Gastroesophageal sphincter (tissue), 4 donors: ENCODE results near the gene KRTAP4-2. TPM values are rescaled to one million over a fixed set of nuclear protein-coding genes. Genes with fewer than 3 reads are reported as not detected.
"Not testable (repeated sequence)": the region's sequence is repeated elsewhere in the genome, so short reads cannot be mapped to it uniquely, and the experiment has no call there.

ENCODE experiments used
- ATAC-seq: fragments of 150-250 bp; one replicate; pipeline ENCODE4 v1.9.1; 2016; ENCODE audit warnings: mild to moderate bottlenecking, moderate library complexity
- H3K27ac ChIP-seq, 4 donors: fragments of 200-600 bp; sonication (generic) in 3 of 4; 1 replicate in 3 of 4; 2 replicates in 1 of 4; pipeline ENCODE4 v1.5.1; 2016 to 2019
- H3K27me3 ChIP-seq: fragments of 200-600 bp; sonication (generic); one replicate; pipeline ENCODE4 v1.5.1; 2019
- H3K36me3 ChIP-seq, 2 donors: fragments of 200-600 bp; sonication (generic); one replicate each; pipeline ENCODE4 v1.5.1; 2019; ENCODE audit warnings: control low read depth in 1 of 2
- H3K4me1 ChIP-seq, 3 donors: fragments of 200-600 bp; sonication (generic); 1 replicate in 2 of 3; 2 replicates in 1 of 3; pipeline ENCODE4 v1.5.1; 2016 to 2019; ENCODE audit warnings: control low read depth in 2 of 3
- H3K4me3 ChIP-seq, 2 donors: fragments of 200-600 bp; sonication (generic); one replicate each; pipeline ENCODE4 v1.5.1; 2019; ENCODE audit warnings: mild to moderate bottlenecking in 1 of 2, moderate library complexity in 1 of 2
- H3K9me3 ChIP-seq, 3 donors: fragments of 200-600 bp; sonication (generic); one replicate each; pipeline ENCODE4 v1.5.1; 2017 to 2019; ENCODE audit warnings: control low read depth in 2 of 3
- EP300 ChIP-seq: sonication (generic); formaldehyde crosslinking; IDR thresholded peaks from one replicate; pipeline ENCODE4 v1.6.1; 2017; ENCODE audit warnings: antibody characterized with exemption, mild to moderate bottlenecking
- POLR2A ChIP-seq, 2 donors: fragments of 450-650 bp; IDR thresholded peaks; one replicate each; pipeline ENCODE4 v1.6.1; 2017; ENCODE audit warnings: antibody characterized with exemption in 2 of 2, mild to moderate bottlenecking in 2 of 2, moderate library complexity in 1 of 2
- POLR2AphosphoS5 ChIP-seq: sonication (generic); formaldehyde crosslinking; IDR thresholded peaks from one replicate; pipeline ENCODE4 v1.6.1; 2017; ENCODE audit warnings: antibody characterized with exemption
- WGBS, 2 donors: methylation state at CpG; one replicate each; pipeline ENCODE4 v1.1.5; 2018; ENCODE audit warnings: low coverage in 1 of 2; 5-methylcytosine and 5-hydroxymethylcytosine counted together
- total RNA-seq, 4 donors: library from RNA; depleted of rRNA; stranded (reverse); fragments of >200 nt; gene quantifications; one replicate each; pipeline ENCODE4 v1.1.0, GENCODE V29; 2016
- TF ChIP-seq, protein P1 (sequence below), 4 experiments: fragments of 200-600 bp in 2 of 4; fragments of 450-650 bp in 2 of 4; sonication (generic) in 1 of 4; IDR thresholded peaks; one replicate each; pipeline ENCODE4 v1.5.1; 2017 to 2019; ENCODE audit warnings: antibody characterized with exemption in 4 of 4, mild to moderate bottlenecking in 2 of 4, moderate library complexity in 2 of 4

Gene KRTAP4-2
- total RNA-seq, 4 donors from 2014 or later = not detected

DNA sequence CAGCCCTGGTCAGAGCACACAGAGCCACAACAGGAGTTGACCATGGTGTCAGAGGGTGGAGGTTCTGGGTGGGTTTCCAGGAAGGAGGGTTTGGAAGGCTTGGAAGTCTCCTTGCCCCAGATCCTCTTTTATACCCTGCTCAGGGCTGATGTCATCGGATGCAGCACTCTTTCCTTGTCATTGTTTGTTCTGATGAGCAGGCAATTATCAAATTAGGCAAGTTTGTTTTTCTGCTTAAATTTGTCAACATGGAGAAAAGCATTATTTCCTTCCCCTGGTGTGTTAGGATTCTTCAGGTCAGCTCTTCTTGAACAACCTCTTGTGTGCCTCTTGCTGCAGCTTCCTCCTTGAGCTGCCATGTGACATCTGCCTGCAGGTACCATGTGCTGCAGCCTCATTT, 17.4 kb downstream of the KRTAP4-2 start, which contains the start of gene KRTAP4-4:
Gene KRTAP4-4 (minus strand): TSS at position 101 of the 400 bp plus-strand sequence. CDS start 57 bp downstream, at position 44.
- ATAC-seq = no peak
- Histone ChIP-seq H3K27me3 (peaks cover 31% of the 10 kb centered on the region), H3K4me3 (no peak within 1 kb of the TSS), H3K36me3 (no peaks in the 10 kb centered on the region), H3K9me3 (no peaks in the 10 kb centered on the region), H3K27ac (no peak within 1 kb of the TSS), H3K4me1 (no peaks in the 10 kb centered on the region)
- TF ChIP-seq EP300 (no peak), POLR2AphosphoS5 (no peak), POLR2A (IDR thresholded peaks at IDR 0.05) (no peak)
- TF ChIP-seq, protein P1, sequence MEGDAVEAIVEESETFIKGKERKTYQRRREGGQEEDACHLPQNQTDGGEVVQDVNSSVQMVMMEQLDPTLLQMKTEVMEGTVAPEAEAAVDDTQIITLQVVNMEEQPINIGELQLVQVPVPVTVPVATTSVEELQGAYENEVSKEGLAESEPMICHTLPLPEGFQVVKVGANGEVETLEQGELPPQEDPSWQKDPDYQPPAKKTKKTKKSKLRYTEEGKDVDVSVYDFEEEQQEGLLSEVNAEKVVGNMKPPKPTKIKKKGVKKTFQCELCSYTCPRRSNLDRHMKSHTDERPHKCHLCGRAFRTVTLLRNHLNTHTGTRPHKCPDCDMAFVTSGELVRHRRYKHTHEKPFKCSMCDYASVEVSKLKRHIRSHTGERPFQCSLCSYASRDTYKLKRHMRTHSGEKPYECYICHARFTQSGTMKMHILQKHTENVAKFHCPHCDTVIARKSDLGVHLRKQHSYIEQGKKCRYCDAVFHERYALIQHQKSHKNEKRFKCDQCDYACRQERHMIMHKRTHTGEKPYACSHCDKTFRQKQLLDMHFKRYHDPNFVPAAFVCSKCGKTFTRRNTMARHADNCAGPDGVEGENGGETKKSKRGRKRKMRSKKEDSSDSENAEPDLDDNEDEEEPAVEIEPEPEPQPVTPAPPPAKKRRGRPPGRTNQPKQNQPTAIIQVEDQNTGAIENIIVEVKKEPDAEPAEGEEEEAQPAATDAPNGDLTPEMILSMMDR (IDR thresholded peaks at IDR 0.05) = no peak
- WGBS, 2 donors = 70% methylated on average over 1 of the region's 1 CpG; no CpG with 5 or more reads in 1 of the 2 donors

DNA sequence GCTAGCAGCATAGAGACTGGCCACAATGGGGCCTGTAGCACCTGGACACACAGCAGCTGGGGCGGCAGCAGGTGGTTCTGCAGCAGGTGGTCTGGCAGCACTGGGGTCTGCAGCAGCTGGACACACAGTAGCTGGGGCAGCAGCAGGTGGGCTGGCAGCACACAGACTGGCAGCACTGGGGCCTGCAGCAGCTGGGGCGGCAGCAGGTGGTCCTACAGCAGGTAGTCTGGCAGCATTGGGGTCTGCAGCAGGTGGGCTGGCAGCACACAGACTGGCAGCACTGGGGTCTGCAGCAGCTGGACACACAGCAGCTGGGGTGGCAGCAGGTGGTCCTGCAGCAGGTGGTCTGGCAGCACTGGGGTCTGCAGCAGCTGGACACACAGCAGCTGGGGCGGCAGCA, 17.8 kb downstream of the KRTAP4-2 start:
- not testable (repeated sequence) for H3K36me3 ChIP-seq, H3K27ac ChIP-seq, ATAC-seq, H3K9me3 ChIP-seq, H3K4me3 ChIP-seq, H3K4me1 ChIP-seq
- peaks cover 31% of the 10 kb centered on the region for H3K27me3 ChIP-seq
- WGBS, 2 donors = 60% methylated on average over 1 of the region's 3 CpGs; no CpG with 5 or more reads in 1 of the 2 donors

DNA sequence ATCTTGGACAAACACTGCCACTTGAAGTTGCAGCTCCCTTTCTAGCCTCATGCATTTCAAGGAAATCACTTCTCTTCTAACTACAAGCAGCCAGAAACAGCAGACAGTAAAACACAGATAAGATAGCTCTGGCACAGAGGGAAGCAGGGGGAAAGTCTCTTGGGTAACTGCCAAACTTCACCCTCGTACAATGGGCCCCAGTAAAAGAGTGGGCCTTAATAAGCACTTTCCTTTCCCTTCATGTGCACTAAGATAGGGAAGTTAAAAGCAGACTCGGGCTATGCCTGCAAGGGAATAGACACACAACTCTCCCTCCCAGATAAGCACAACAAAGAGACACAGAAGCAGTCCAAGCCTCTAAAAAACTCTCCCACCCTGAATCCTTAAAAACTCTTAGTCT, 24.2 kb downstream of the KRTAP4-2 start:
- WGBS, 2 donors = 71% methylated on average over 2 of the region's 2 CpGs; no CpG with 5 or more reads in 1 of the 2 donors
- Histone ChIP-seq H3K9me3 (peaks cover 0 to 12% (median 0%) of the 10 kb centered on the region in 3 donors), H3K4me3 (no peak overlapping the region), H3K27ac (no peak overlapping the region), H3K36me3 (no peaks in the 10 kb centered on the region), H3K4me1 (no peaks in the 10 kb centered on the region), H3K27me3 (peaks cover 32% of the 10 kb centered on the region)
- ATAC-seq = no peak
- TF ChIP-seq POLR2AphosphoS5 (no peak), EP300 (no peak), POLR2A (IDR thresholded peaks at IDR 0.05) (no peak)
- TF ChIP-seq, protein P1 (IDR thresholded peaks at IDR 0.05) = no peak

DNA sequence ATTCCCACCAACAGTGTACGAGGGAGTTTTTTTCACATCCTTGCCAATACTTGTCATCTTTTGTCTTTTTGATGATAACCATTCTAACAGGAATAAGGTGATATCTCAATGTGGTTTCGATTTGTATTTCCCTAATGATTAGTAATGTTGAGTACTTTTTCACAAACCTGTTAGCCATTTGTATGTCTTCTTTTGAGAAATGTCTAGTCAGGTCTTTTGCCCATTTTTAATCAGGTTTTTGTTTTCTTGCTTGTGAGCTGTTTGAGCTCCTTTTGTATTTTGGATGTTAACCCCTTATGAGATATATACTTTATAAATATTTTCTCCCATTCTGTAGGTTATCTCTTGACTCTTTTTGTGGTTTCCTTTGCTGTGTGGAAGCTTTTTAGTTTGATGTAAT, 26.5 kb downstream of the KRTAP4-2 start:
- ATAC-seq = no peak
- Histone ChIP-seq H3K27me3 (peaks cover 16% of the 10 kb centered on the region), H3K4me1 (no peaks in the 10 kb centered on the region), H3K27ac (no peak overlapping the region), H3K36me3 (no peaks in the 10 kb centered on the region), H3K9me3 (peaks cover 0 to 12% (median 0%) of the 10 kb centered on the region in 3 donors), H3K4me3 (no peak overlapping the region)
- WGBS, 2 donors = 56 to 73% methylated on average over 2 of the region's 2 CpGs
- TF ChIP-seq EP300 = no peak
- no peak for TF ChIP-seq POLR2A (IDR thresholded peaks at IDR 0.05)
- no peak for TF ChIP-seq POLR2AphosphoS5
- TF ChIP-seq, protein P1 (IDR thresholded peaks at IDR 0.05) = no peak

DNA sequence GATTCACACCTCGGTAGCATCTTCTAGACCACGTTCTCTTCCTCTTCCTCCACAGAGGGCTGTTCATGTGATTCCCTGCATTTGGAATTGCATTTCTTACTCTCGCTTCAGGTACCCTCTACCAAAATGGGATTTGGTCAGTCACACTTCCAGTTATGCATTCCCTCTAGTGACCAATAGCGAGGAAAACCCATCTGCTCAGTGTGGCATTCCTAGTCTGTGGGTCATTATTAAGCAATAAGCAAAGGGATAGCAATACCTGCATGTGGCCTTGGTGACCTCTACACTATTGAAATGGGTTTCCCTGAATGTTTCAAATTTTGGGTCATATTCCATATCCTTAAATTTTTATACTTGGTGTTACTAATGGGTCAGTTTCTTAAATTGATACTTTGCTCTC, 28.0 kb downstream of the KRTAP4-2 start:
- H3K9me3 ChIP-seq = peaks cover 0 to 11% (median 0%) of the 10 kb centered on the region in 3 donors
- ATAC-seq = no peak
- WGBS, 2 donors = 75 to 83% methylated on average over 2 to 4 of the region's 4 CpGs
- H3K27ac ChIP-seq = no peak overlapping the region
- no peaks in the 10 kb centered on the region for H3K4me1 ChIP-seq
- H3K27me3 ChIP-seq = peaks cover 15% of the 10 kb centered on the region
- TF ChIP-seq POLR2AphosphoS5 (no peak), EP300 (no peak), POLR2A (IDR thresholded peaks at IDR 0.05) (no peak)
- TF ChIP-seq, protein P1 (IDR thresholded peaks at IDR 0.05) = no peak
- H3K36me3 ChIP-seq = no peaks in the 10 kb centered on the region
- H3K4me3 ChIP-seq = no peak overlapping the region
